GM18526 (cell line): ENCODE results near the gene CLEC2B.

Source experiments
- POLR2A ChIP-seq: IDR thresholded peaks from 3 replicates; pipeline ENCODE4 v1.6.1; 2011; ENCODE audit not compliant: insufficient read length; ENCODE audit errors: extremely low read depth

CLEC2B gene

GRCh38 chr12:9843407-9843806, 25.7 kb downstream of the CLEC2B start:
- TF ChIP-seq POLR2A = no peak

- no peak for TF ChIP-seq POLR2A
Measured at GRCh38 chr12:9831720-9832119, 37.4 kb downstream of the CLEC2B start.

GRCh38 chr12:9829982-9830381, 39.2 kb downstream of the CLEC2B start:
- TF ChIP-seq POLR2A = no peak

GRCh38 chr12:9829483-9829882, 39.7 kb downstream of the CLEC2B start:
- TF ChIP-seq POLR2A = no peak

GRCh38 chr12:9827209-9827888, 41.8 kb downstream of the CLEC2B start, which contains the start of gene KLRF1:
Gene KLRF1 (plus strand): TSS chr12:9827481. CDS start chr12:9827545, 64 bp downstream.
- TF ChIP-seq POLR2A = no peak

GRCh38 chr12:9820281-9820930, 48.7 kb downstream of the CLEC2B start:
- no peak for TF ChIP-seq POLR2A

- TF ChIP-seq POLR2A = no peak
Measured at GRCh38 chr12:9813821-9814798, 55.0 kb downstream of the CLEC2B start.

- no peak for TF ChIP-seq POLR2A
Measured at GRCh38 chr12:9811621-9812020, 57.5 kb downstream of the CLEC2B start.

GRCh38 chr12:9810671-9811070, 58.5 kb downstream of the CLEC2B start:
- no peak for TF ChIP-seq POLR2A

- no peak for TF ChIP-seq POLR2A
Measured at GRCh38 chr12:9809866-9810265, 59.3 kb downstream of the CLEC2B start.

- no peak for TF ChIP-seq POLR2A
Measured at GRCh38 chr12:9809338-9809737, 59.8 kb downstream of the CLEC2B start.

GRCh38 chr12:9808504-9808903, 60.6 kb downstream of the CLEC2B start:
- TF ChIP-seq POLR2A = no peak

GRCh38 chr12:9806714-9807113, 62.4 kb downstream of the CLEC2B start:
- no peak for TF ChIP-seq POLR2A

- no peak for TF ChIP-seq POLR2A
Measured at GRCh38 chr12:9805883-9806282, 63.3 kb downstream of the CLEC2B start.
